PC-3 (cell line): Measurements from ENCODE around the gene FTHL17. TPM values are rescaled to one million over a fixed set of nuclear protein-coding genes. Genes with fewer than 3 reads are reported as not detected.

Experiments used
- ATAC-seq: fragments of 200-7000 bp; cut with Tn5 transposase; 2 replicates; pipeline ENCODE4 v1.9.1; 2020; ENCODE audit warnings: mild to moderate bottlenecking, moderate library complexity
- BruUV-seq: library from RNA; stranded (reverse); fragments of 400-500 nt; replicated peaks from 2 replicates; lab custom pipeline; 2021; lab: Mats Ljungman, UMichigan
- CTCF ChIA-PET: fragments of 300-600 bp; sonication (Branson Sonifier 250); formaldehyde crosslinking; loops from one replicate; lab custom pipeline; 2022; ENCODE audit warnings: antibody characterized with exemption; lab: Charles Lee
- POLR2A ChIA-PET: fragments of 300-600 bp; sonication (Branson Sonifier 250); formaldehyde crosslinking; loops from one replicate; lab custom pipeline; 2022; ENCODE audit warnings: antibody characterized with exemption; ENCODE audit not compliant: unreplicated experiment; lab: Charles Lee
- DNase-seq: peaks from one replicate; pipeline ENCODE4 v3.0.0-alpha.2; 2015
- H2AFZ ChIP-seq: fragments of 300-600 bp; sonication (generic); 2 replicates; pipeline ENCODE4 v1.6.0; 2016; ENCODE audit warnings: antibody characterized with exemption, low read length
- H3F3A ChIP-seq: fragments of 300-600 bp; sonication (generic); one replicate; pipeline ENCODE4 v1.6.0; 2017; ENCODE audit warnings: antibody characterized with exemption, low read length, control low read depth, mild to moderate bottlenecking; ENCODE audit not compliant: unreplicated experiment
- H3K27ac ChIP-seq: fragments of 300-600 bp; sonication (generic); 2 replicates; pipeline ENCODE4 v1.5.1; 2016; ENCODE audit warnings: mild to moderate bottlenecking, low read length
- H3K27me3 ChIP-seq: fragments of 300-600 bp; sonication (generic); 2 replicates; pipeline ENCODE4 v1.6.1; 2016; ENCODE audit warnings: low read length, mixed read lengths
- H3K36me3 ChIP-seq: fragments of 300-600 bp; sonication (generic); 2 replicates; pipeline ENCODE4 v1.6.1; 2016; ENCODE audit warnings: low read depth, mixed run types, low read length, mixed read lengths
- H3K4me1 ChIP-seq: fragments of 300-600 bp; sonication (generic); 2 replicates; pipeline ENCODE4 v1.5.1; 2016; ENCODE audit warnings: low read length; ENCODE audit not compliant: insufficient read depth
- H3K4me2 ChIP-seq: fragments of 300-600 bp; sonication (generic); 2 replicates; pipeline ENCODE4 v1.6.0; 2016; ENCODE audit warnings: low read length
- H3K4me3 ChIP-seq: fragments of 300-600 bp; sonication (generic); 2 replicates; pipeline ENCODE4 v1.5.1; 2016; ENCODE audit warnings: mild to moderate bottlenecking, low read length, mixed read lengths
- H3K79me2 ChIP-seq: fragments of 300-600 bp; sonication (generic); 2 replicates; pipeline ENCODE4 v1.6.1; 2017; ENCODE audit warnings: low read length, mixed read lengths
- H3K9ac ChIP-seq: fragments of 300-600 bp; sonication (generic); 2 replicates; pipeline ENCODE4 v1.6.0; 2016; ENCODE audit warnings: mild to moderate bottlenecking, low read length
- H3K9me2 ChIP-seq: fragments of 300-600 bp; sonication (generic); replicated peaks from 2 replicates; pipeline ENCODE4 v1.6.1; 2016; ENCODE audit warnings: mixed run types, low read length, mixed read lengths
- H3K9me3 ChIP-seq: fragments of 300-600 bp; sonication (generic); 2 replicates; pipeline ENCODE4 v1.6.1; 2016; ENCODE audit warnings: low read length, mixed read lengths
- H4K20me1 ChIP-seq: fragments of 300-600 bp; sonication (generic); 2 replicates; pipeline ENCODE4 v1.6.1; 2016; ENCODE audit warnings: low read length, mixed read lengths
- CTCF ChIP-seq: fragments of 300-600 bp; sonication (generic); conservative IDR thresholded peaks from 2 replicates; pipeline ENCODE4 v1.5.1; 2017; ENCODE audit warnings: antibody characterized with exemption, low read depth, mild to moderate bottlenecking, low read length
- EZH2 ChIP-seq: fragments of 300-600 bp; sonication (generic); IDR thresholded peaks from one replicate; pipeline ENCODE4 v1.6.1; 2017; ENCODE audit warnings: antibody characterized with exemption, mild to moderate bottlenecking, low read length; ENCODE audit not compliant: unreplicated experiment
- EZH2phosphoT487 ChIP-seq: fragments of 300-600 bp; sonication (generic); IDR thresholded peaks from 2 replicates; pipeline ENCODE4 v1.6.1; 2018; ENCODE audit warnings: mild to moderate bottlenecking, antibody characterized with exemption, low read length, borderline replicate concordance
- intact Hi-C: fragments of 100-400 bp; cut with micrococcal nuclease; formaldehyde crosslinking; loops from 2 replicates; pipeline ENCODE4 v1.9.0; 2023
- total RNA-seq: library from RNA; depleted of rRNA; stranded (reverse); fragments of >200 nt; gene quantifications from 2 replicates; pipeline ENCODE4 v1.2.3, GENCODE V29; 2014

The FTHL17 gene
- total RNA-seq, 1 experiment from 2014 or later: not detected

- intact Hi-C loops: no loop called here
- H3K36me3 ChIP-seq: no peaks in the 10 kb centered on the region
These were observed 13.6 kb downstream of the FTHL17 start for GRCh38 chrX:31058284-31058683.

GRCh38 chrX:31057691-31058090 is 14.2 kb downstream of the FTHL17 start:
- Histone ChIP-seq H3K27me3 (no peaks in the 10 kb centered on the region), H4K20me1 (no peaks in the 10 kb centered on the region), H3K36me3 (no peaks in the 10 kb centered on the region), H3K4me2 (no peak overlapping the region), H3K9me3 (no peaks in the 10 kb centered on the region), H3K9ac (no peak overlapping the region), H2AFZ (no peak overlapping the region), H3K79me2 (no peaks in the 10 kb centered on the region), H3K9me2 (no peaks in the 10 kb centered on the region), H3K4me3 (no peak overlapping the region), H3K4me1 (no peaks in the 10 kb centered on the region), H3F3A (no peaks in the 10 kb centered on the region), H3K27ac (no peak overlapping the region)
- ATAC-seq: no peak
- no peak for DNase-seq
- ChIA-PET POLR2A (no interaction called here), CTCF (no interaction called here)
- TF ChIP-seq EZH2 (no peak), EZH2phosphoT487 (no peak), CTCF (no peak)
- intact Hi-C loops: no loop called here
- BruUV-seq: no TSS peak

More at GRCh38 chrX:31058284-31058683, 13.6 kb downstream of the FTHL17 start:
- H3K27me3 ChIP-seq: no peaks in the 10 kb centered on the region
- CTCF ChIA-PET: no interaction called here
- no peak overlapping the region for H3K4me3 ChIP-seq
- no peak overlapping the region for H3K27ac ChIP-seq
- no peaks in the 10 kb centered on the region for H3K4me1 ChIP-seq
- no peaks in the 10 kb centered on the region for H4K20me1 ChIP-seq
- POLR2A ChIA-PET: no interaction called here
- no peak for TF ChIP-seq EZH2phosphoT487
- no peak for TF ChIP-seq CTCF
- TF ChIP-seq EZH2: no peak
- H3K9me2 ChIP-seq: no peaks in the 10 kb centered on the region
- no peaks in the 10 kb centered on the region for H3K9me3 ChIP-seq
- no TSS peak for BruUV-seq
- no peak overlapping the region for H2AFZ ChIP-seq
- ATAC-seq: no peak
- H3K9ac ChIP-seq: no peak overlapping the region
- no peak overlapping the region for H3K4me2 ChIP-seq
- H3K79me2 ChIP-seq: no peaks in the 10 kb centered on the region
- DNase-seq: no peak
- H3F3A ChIP-seq: no peaks in the 10 kb centered on the region

- no TSS peak for BruUV-seq
These were observed 14.6 kb downstream of the FTHL17 start for GRCh38 chrX:31057291-31057690.

More at GRCh38 chrX:31057291-31057690, 14.6 kb downstream of the FTHL17 start:
- Histone ChIP-seq H3K36me3 (no peaks in the 10 kb centered on the region), H3K4me1 (no peaks in the 10 kb centered on the region), H3K27me3 (no peaks in the 10 kb centered on the region), H3K9me3 (no peaks in the 10 kb centered on the region), H3K9me2 (no peaks in the 10 kb centered on the region), H3K4me3 (no peak overlapping the region), H2AFZ (no peak overlapping the region), H3K4me2 (no peak overlapping the region), H3K79me2 (no peaks in the 10 kb centered on the region), H3K27ac (no peak overlapping the region), H3K9ac (no peak overlapping the region), H4K20me1 (no peaks in the 10 kb centered on the region), H3F3A (no peaks in the 10 kb centered on the region)
- CTCF ChIA-PET: no interaction called here
- no peak for ATAC-seq
- intact Hi-C loops: no loop called here
- TF ChIP-seq EZH2 (no peak), CTCF (no peak), EZH2phosphoT487 (no peak)
- DNase-seq: no peak
- POLR2A ChIA-PET: no interaction called here
